ENCODE measurements around the gene ZNF423. TPM values are rescaled to one million over a fixed set of nuclear protein-coding genes. Genes with fewer than 3 reads are reported as not detected.

The ZNF423 gene
- polyA plus RNA-seq, 1 of the 3 experiments (the other 2 are of a cell fraction) = 1.2 TPM

- no peak overlapping the region for H3K9ac ChIP-seq
- H3F3A ChIP-seq (replicated peaks; ENCODE audit: insufficient read depth) = no peaks in the 10 kb centered on the region
- H3K9me3 ChIP-seq = no peaks in the 10 kb centered on the region
- TF ChIP-seq SMC3 (IDR thresholded peaks at IDR 0.05; ENCODE audit: low read depth, low read length) (peak; percentile 58), FOXJ3 (CRISPR knock-in tag; IDR thresholded peaks at IDR 0.05) (no peak), MXI1 (IDR thresholded peaks at IDR 0.05; ENCODE audit: low read depth, low read length) (0 out of 2 replicates have a peak, but pooled peaks have one; percentile 32), IRF3 (IDR thresholded peaks at IDR 0.05; ENCODE audit: low read depth, low read length) (no peak), ZBTB33 (IDR thresholded peaks at IDR 0.05; ENCODE audit: borderline replicate concordance, low read depth) (no peak), SIN3A (IDR thresholded peaks at IDR 0.05; ENCODE audit: borderline replicate concordance, low read depth, low read length) (no peak), TEAD4 (IDR thresholded peaks at IDR 0.05; ENCODE audit: borderline replicate concordance, insufficient read depth) (no peak), REST (IDR thresholded peaks at IDR 0.05; ENCODE audit: low read depth, low read length) (no peak), RXRA (IDR thresholded peaks at IDR 0.05; ENCODE audit: borderline replicate concordance, low read depth) (no peak), RAD21 (IDR thresholded peaks at IDR 0.05; ENCODE audit: low read length) (peak; percentile 78)
- TF ChIP-seq, protein P1, sequence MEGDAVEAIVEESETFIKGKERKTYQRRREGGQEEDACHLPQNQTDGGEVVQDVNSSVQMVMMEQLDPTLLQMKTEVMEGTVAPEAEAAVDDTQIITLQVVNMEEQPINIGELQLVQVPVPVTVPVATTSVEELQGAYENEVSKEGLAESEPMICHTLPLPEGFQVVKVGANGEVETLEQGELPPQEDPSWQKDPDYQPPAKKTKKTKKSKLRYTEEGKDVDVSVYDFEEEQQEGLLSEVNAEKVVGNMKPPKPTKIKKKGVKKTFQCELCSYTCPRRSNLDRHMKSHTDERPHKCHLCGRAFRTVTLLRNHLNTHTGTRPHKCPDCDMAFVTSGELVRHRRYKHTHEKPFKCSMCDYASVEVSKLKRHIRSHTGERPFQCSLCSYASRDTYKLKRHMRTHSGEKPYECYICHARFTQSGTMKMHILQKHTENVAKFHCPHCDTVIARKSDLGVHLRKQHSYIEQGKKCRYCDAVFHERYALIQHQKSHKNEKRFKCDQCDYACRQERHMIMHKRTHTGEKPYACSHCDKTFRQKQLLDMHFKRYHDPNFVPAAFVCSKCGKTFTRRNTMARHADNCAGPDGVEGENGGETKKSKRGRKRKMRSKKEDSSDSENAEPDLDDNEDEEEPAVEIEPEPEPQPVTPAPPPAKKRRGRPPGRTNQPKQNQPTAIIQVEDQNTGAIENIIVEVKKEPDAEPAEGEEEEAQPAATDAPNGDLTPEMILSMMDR (IDR thresholded peaks at IDR 0.05) = peak; percentile 56
- peaks cover 0 to 44% of the 10 kb centered on the region in 2 experiments; a peak in 2 of 4 replicates for H3K4me1 ChIP-seq (ENCODE audit: control insufficient read depth in 1 of 2, insufficient read depth in 2 of 2, low read depth in 1 of 2, low read length in 1 of 2)
- POLR2A ChIA-PET = no interaction called here
- H3K9me2 ChIP-seq = no peaks in the 10 kb centered on the region
- H3K79me2 ChIP-seq (ENCODE audit: insufficient read depth) = no peaks in the 10 kb centered on the region
- CTCF ChIA-PET = interaction anchor here (0.8 to 2.8 kb wide), 8 partner anchors 14 to 313 kb away, joined by 3 to 15 read pairs (median 3); partner anchors contain the start of gene ZNF423
- no peaks in the 10 kb centered on the region for H4K20me1 ChIP-seq (ENCODE audit: insufficient read depth)
- no peaks in the 10 kb centered on the region for H3K36me3 ChIP-seq (replicated peaks in 1 of 2; ENCODE audit: control insufficient read depth in 1 of 2, insufficient read depth in 2 of 2, low read length in 1 of 2)
- H3K4me3 ChIP-seq (ENCODE audit: low read depth in 2 of 2, low read length in 1 of 2) = no peak overlapping the region
- peak overlapping the region in 1 of 2 experiments; percentile 20; a peak in 1 of 4 replicates for H3K27ac ChIP-seq (ENCODE audit: low read depth in 2 of 2, low read length in 1 of 2)
- 52% methylated on average over 5 of the region's 5 CpGs for WGBS (ENCODE audit: low lambda C conversion rate)
- peak; percentile 48 for DNase-seq
- no peak overlapping the region for H2AFZ ChIP-seq (ENCODE audit: low read depth)
- H3K4me2 ChIP-seq = no peak overlapping the region
- no peaks in the 10 kb centered on the region for H3K27me3 ChIP-seq (ENCODE audit: insufficient read depth)
Observed at GRCh38 chr16:49608779-49609178, 247.1 kb downstream of the ZNF423 start.
